GM12875 (cell line): ENCODE results near the gene RFPL4A.
"Not testable (repeated sequence)": the region's sequence is repeated elsewhere in the genome, so short reads cannot be mapped to it uniquely, and the experiment has no call there.

ENCODE experiments used
- H3K4me3 ChIP-seq: one replicate; pipeline ENCODE4 v1.5.1; 2011; ENCODE audit warnings: low read depth, low read length, control low read depth
- TF ChIP-seq, protein P1 (sequence below): IDR thresholded peaks from 2 replicates; pipeline ENCODE4 v1.5.1; 2011; ENCODE audit warnings: low read depth, mild to moderate bottlenecking, control low read depth, inconsistent platforms, low read length, moderate library complexity, borderline replicate concordance; ENCODE audit not compliant: insufficient read depth

The RFPL4A gene

DNA sequence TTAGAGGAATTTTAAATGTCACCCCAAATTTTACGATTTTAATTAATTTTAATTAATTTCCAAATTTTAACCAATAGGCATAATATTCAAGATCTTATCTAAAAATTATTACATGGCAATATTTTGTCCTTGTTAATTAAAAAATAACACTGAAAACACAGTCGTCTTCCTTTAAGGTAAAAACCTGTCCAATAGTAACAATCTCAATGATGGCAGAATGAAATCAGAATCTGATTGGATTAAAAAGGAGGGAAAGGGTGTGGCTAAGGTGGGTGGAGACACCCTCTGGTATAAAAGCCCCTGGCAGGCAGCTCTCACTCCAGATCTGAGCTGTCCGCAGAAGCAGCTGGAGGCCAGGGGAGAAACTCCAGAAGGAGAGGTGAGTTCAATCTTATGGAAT, at the start of gene RFPL4A:
TSS of gene RFPL4A (plus strand) at position 301 of the 400 bp plus-strand sequence. CDS start 2,704 bp downstream, outside the sequence.
- not testable (repeated sequence) for H3K4me3 ChIP-seq

DNA sequence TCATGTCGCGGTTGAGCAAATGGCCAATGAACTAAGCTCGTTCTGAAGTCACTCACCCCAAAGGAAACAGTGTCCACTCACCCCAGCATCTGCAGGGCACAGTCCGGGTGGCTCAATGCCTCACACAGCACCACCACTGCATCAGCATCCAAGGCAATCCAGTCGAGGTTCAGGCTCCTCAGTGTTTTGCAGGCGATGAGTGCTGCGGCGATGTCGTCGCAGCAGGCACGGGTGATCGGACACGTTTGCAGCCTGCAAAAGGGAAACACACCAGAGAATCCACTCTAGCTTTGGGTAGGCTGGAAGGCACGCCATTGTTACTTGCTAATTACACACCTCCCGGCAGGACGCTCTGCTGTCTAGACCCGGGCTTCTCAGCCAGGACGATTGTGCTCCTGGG, 47.2 kb upstream of the RFPL4A start:
- no peak overlapping the region for H3K4me3 ChIP-seq
- TF ChIP-seq, protein P1, sequence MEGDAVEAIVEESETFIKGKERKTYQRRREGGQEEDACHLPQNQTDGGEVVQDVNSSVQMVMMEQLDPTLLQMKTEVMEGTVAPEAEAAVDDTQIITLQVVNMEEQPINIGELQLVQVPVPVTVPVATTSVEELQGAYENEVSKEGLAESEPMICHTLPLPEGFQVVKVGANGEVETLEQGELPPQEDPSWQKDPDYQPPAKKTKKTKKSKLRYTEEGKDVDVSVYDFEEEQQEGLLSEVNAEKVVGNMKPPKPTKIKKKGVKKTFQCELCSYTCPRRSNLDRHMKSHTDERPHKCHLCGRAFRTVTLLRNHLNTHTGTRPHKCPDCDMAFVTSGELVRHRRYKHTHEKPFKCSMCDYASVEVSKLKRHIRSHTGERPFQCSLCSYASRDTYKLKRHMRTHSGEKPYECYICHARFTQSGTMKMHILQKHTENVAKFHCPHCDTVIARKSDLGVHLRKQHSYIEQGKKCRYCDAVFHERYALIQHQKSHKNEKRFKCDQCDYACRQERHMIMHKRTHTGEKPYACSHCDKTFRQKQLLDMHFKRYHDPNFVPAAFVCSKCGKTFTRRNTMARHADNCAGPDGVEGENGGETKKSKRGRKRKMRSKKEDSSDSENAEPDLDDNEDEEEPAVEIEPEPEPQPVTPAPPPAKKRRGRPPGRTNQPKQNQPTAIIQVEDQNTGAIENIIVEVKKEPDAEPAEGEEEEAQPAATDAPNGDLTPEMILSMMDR: no peak

DNA sequence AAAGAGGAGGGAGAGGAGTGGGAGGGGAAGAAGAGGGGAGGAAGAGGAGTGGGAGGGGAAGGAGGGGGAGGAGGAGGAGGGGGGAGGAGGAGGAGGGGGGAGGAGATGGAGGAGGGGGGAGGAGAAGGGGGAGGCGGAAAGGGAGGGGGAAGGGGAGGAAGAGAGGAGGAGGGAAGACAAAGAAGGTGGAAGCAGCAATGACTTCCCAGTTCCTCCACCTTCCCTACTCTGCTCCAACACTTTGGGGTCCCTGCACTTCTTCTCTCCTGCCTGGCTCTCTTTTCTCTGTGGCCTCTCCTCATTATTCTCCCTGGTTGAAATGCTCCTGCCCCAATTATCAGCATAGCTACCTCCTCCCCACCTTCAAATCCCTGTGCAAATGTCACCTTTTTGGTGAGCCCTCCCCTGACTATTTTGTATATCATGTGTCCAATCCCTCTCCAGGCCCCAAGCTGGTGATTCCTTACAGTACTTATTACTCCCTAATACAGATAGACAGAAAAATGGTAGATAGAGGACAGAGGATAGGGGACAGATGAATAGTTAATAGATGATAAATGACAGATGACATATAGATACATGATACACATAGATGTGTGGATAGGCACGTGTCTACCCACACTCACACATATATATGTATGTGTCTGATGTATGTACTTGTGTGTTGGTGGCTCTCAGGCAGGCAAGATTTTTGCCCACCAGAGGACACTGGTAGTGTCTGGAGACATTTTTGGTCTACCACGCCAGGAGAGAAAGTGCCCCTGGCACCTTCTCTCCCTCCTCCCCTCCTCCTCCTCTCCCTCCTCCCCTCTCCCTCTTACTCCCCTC, 45.9 kb upstream of the RFPL4A start:
- TF ChIP-seq, protein P1: no peak

DNA sequence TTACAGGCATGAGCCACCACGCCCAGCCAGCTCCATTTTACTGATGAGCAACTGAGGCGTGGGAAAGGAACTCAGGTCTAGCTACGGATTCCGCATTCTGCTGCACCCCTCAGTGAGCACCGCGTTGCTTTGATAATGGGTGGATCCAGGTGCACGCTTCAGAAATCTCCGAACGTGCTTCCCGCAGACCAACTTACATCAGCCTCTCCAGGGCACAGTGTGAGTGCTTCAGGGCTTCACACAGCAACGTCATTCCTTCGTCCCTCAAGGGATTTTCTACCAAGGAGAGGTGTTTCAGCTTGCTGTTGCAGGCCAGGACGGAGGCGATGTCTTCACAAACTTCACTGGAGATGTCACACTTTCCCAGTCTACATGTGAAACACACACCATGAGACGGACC, 42.4 kb upstream of the RFPL4A start:
- TF ChIP-seq, protein P1: no peak
- no peak overlapping the region for H3K4me3 ChIP-seq

More for the DNA sequence above, 45.9 kb upstream of the RFPL4A start:
- H3K4me3 ChIP-seq: no peak overlapping the region

DNA sequence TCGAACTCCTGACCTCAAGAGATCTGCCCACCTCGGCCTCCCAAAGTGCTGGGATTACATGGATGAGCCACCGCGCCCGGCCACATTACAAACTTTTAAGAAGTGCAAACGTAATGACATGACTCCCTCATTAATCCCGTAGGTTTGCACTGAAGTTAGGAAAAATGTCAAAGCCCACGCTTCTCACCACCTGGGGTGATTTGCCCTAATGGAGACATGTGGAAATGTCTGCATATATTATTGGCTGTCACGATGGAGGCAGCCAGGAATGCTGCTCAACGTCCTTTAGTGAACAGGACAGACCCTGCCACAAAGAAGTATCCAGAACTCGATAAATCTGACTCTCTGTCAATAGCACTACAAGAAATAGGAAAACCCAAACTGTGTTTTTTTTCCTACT, 41.6 kb upstream of the RFPL4A start:
- TF ChIP-seq, protein P1: no peak

DNA sequence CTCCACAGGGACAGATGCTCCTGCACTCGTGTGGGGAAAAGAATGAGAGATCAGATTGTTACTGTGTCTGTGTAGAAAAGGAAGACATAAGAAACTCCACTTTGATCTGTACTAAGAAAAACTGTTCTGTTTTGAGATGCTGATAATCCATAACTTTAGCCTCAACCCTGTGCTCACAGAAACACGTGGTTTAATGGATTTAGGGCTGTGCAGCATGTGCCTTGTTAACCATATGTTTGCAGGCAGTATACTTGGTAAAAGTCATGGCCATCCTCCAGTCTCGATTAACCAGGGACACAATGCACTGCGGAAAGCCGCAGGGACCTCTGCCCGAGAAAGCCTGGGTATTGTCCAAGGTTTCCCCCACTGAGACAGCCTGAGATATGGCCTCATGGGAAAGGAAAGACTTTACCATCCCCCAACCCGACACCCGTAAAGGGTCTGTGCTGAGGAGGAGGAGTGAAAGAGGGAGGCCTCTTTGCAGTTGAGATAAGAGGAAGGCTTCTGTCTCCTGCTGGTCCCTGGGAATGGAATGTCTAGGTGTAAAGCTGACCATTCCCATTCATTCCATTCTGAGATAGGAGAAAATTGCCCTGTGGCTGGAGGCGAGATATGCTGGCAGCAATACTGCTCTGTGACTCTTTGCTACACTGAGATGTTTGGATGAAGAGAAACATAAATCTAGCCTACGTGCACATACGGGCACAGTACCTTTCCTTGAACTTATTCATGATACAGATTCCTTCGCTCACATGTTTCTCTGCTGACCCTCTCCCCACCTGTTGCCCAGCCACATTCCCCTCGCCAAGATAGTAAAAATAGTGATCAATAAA, 40.8 kb upstream of the RFPL4A start:
- not testable (repeated sequence) for H3K4me3 ChIP-seq

More for the DNA sequence above, 41.6 kb upstream of the RFPL4A start:
- no peak overlapping the region for H3K4me3 ChIP-seq

DNA sequence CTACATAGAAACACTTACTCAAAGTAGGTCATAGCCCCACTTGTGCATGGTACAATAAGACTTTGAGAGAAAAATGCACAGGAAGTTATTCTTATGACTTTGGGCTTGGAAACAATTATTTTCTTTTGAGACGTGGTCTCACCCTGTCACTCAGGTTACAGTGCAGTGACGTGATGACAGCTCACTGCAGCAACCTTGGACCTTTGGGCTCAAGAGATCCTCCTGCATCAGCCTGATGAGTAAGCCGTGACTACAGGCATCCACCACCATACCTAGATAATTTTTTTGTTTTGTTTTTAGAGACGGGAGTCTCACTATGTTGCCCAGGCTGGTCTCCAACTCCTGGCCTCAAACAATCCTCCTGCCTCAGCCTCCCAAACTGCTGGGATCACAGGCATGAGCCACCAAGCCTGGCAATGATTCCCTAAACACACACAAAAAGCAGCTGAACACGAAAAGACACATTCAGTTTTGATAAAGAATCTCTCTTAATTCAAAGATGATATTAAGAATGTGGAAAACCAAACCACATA, 38.6 kb upstream of the RFPL4A start:
- H3K4me3 ChIP-seq: no peak overlapping the region

More for the DNA sequence above, 38.6 kb upstream of the RFPL4A start:
- TF ChIP-seq, protein P1: no peak
